GM18858 (cell line): ENCODE results near the gene AIF1.
"Not testable (repeated sequence)": the region's sequence is repeated elsewhere in the genome, so short reads cannot be mapped to it uniquely, and the experiment has no call there.

Experiments
- ATAC-seq: cut with Tn5 transposase; IDR thresholded peaks from one replicate; pipeline ENCODE4 v1.9.1; 2021; ENCODE audit not compliant: unreplicated experiment

Gene AIF1

GRCh38 chr6:31580807-31581433 is 34.1 kb upstream of the AIF1 start:
- peak; percentile 51 for ATAC-seq

- ATAC-seq: no peak
These were observed 33.4 kb upstream of the AIF1 start for GRCh38 chr6:31581434-31582229.

- ATAC-seq: no peak
These were observed 32.8 kb upstream of the AIF1 start, which contains the start of gene LTB for GRCh38 chr6:31582230-31582643. Gene LTB, minus strand, starts transcription at chr6:31582424. Its CDS starts 7 bp downstream, at chr6:31582417.

- no peak for ATAC-seq
These were observed 29.5 kb upstream of the AIF1 start for GRCh38 chr6:31585491-31585890.

- ATAC-seq: no peak
These were observed 29.0 kb upstream of the AIF1 start, which contains the start of gene LST1 for GRCh38 chr6:31586008-31586407. Gene LST1, plus strand, starts transcription at chr6:31586277. Its CDS starts 1,023 bp downstream, at chr6:31587300.

- ATAC-seq: no peak
These were observed 28.3 kb upstream of the AIF1 start for GRCh38 chr6:31586599-31587281.

- no peak for ATAC-seq
These were observed 26.9 kb upstream of the AIF1 start for GRCh38 chr6:31587791-31588777.

- no peak for ATAC-seq
These were observed 26.0 kb upstream of the AIF1 start for GRCh38 chr6:31588871-31589650.

- ATAC-seq: not testable (repeated sequence)
These were observed 24.3 kb upstream of the AIF1 start for GRCh38 chr6:31590691-31591090.

GRCh38 chr6:31592396-31592771 is 22.6 kb upstream of the AIF1 start:
- no peak for ATAC-seq

GRCh38 chr6:31597006-31597405 is 18.0 kb upstream of the AIF1 start:
- ATAC-seq: no peak

- ATAC-seq: no peak
These were observed 7.7 kb upstream of the AIF1 start for GRCh38 chr6:31607317-31607716.

GRCh38 chr6:31609519-31610406 is 5.3 kb upstream of the AIF1 start:
- ATAC-seq: no peak

- ATAC-seq: no peak
These were observed 4.1 kb upstream of the AIF1 start for GRCh38 chr6:31610968-31611367.

GRCh38 chr6:31614075-31614619 is 887 bp upstream of the AIF1 start:
- ATAC-seq: no peak

- ATAC-seq: no peak
These were observed 714 bp downstream of the AIF1 start for GRCh38 chr6:31615748-31616147.

GRCh38 chr6:31617010-31617409 is 2.0 kb downstream of the AIF1 start:
- ATAC-seq: no peak

GRCh38 chr6:31619805-31620585 is 5.0 kb downstream of the AIF1 start:
- ATAC-seq: peak; percentile 67
